Measurements from ENCODE around the gene COL11A1.

The COL11A1 gene

GRCh38 chr1:102977292-102977691 is 131.0 kb downstream of the COL11A1 start:
- no peak overlapping the region for H3K23ac ChIP-seq (ENCODE audit: low read length)
- H3K4ac ChIP-seq (ENCODE audit: low read depth, low read length) = no peak overlapping the region
- no peak overlapping the region for H2BK120ac ChIP-seq (ENCODE audit: insufficient read depth, low read length, poor library complexity)
- no peaks in the 10 kb centered on the region for H3K9me3 ChIP-seq (ENCODE audit: insufficient read depth, low read depth, low read length)
- no peaks in the 10 kb centered on the region for H3K27me3 ChIP-seq (ENCODE audit: insufficient read depth, low read length)
- H2AK5ac ChIP-seq (ENCODE audit: low read length) = no peak overlapping the region
- no peak overlapping the region for H2BK5ac ChIP-seq (ENCODE audit: low read depth, low read length, poor library complexity)
- no peaks in the 10 kb centered on the region for H3K4me1 ChIP-seq (ENCODE audit: control insufficient read depth in 1 of 2, insufficient read depth in 2 of 2, low read length in 2 of 2)
- H3K36me3 ChIP-seq (ENCODE audit: control insufficient read depth in 1 of 2, insufficient read depth in 2 of 2, low read length in 2 of 2) = no peaks in the 10 kb centered on the region
- H4K12ac ChIP-seq (ENCODE audit: low read depth, low read length) = no peak overlapping the region
- no peak overlapping the region for H3K4me3 ChIP-seq (ENCODE audit: low read depth, low read length)
- no peak overlapping the region for H3K4me2 ChIP-seq (ENCODE audit: low read length)
- no peak overlapping the region for H3K27ac ChIP-seq (ENCODE audit: low read depth, low read length)
- no peak overlapping the region for H2AFZ ChIP-seq (ENCODE audit: insufficient read depth, low read length, poor library complexity)
- H3K14ac ChIP-seq (ENCODE audit: low read length) = no peak overlapping the region
- H4K8ac ChIP-seq (ENCODE audit: low read depth, low read length) = no peak overlapping the region
- no peak for DNase-seq
- H3K79me2 ChIP-seq (ENCODE audit: control insufficient read depth, insufficient read depth, low read length, poor library complexity) = no peaks in the 10 kb centered on the region
- no peak overlapping the region for H4K91ac ChIP-seq (ENCODE audit: low read depth, low read length)
- no peak overlapping the region for H3K18ac ChIP-seq (ENCODE audit: low read length)
- no peak overlapping the region for H3K9ac ChIP-seq (ENCODE audit: low read length)
- H2BK12ac ChIP-seq (ENCODE audit: low read length) = no peak overlapping the region
- H3K79me1 ChIP-seq (ENCODE audit: low read length) = no peaks in the 10 kb centered on the region

GRCh38 chr1:102970496-102971078 is 137.7 kb downstream of the COL11A1 start:
- peak; percentile 6 to 91 for DNase-seq
- Histone ChIP-seq H3K27me3 (ENCODE audit: insufficient read depth, low read length) (no peaks in the 10 kb centered on the region), H3K36me3 (ENCODE audit: control insufficient read depth in 1 of 2, insufficient read depth in 2 of 2, low read length in 2 of 2) (no peaks in the 10 kb centered on the region), H2AFZ (ENCODE audit: insufficient read depth, low read length, poor library complexity) (no peak overlapping the region), H3K79me1 (ENCODE audit: low read length) (no peaks in the 10 kb centered on the region), H3K4me3 (ENCODE audit: low read depth, low read length) (no peak overlapping the region), H3K23ac (ENCODE audit: low read length) (no peak overlapping the region), H3K9ac (ENCODE audit: low read length) (no peak overlapping the region), H3K4ac (ENCODE audit: low read depth, low read length) (no peak overlapping the region), H3K14ac (ENCODE audit: low read length) (no peak overlapping the region), H4K91ac (ENCODE audit: low read depth, low read length) (no peak overlapping the region), H3K18ac (ENCODE audit: low read length) (no peak overlapping the region), H2AK5ac (ENCODE audit: low read length) (no peak overlapping the region), H2BK120ac (ENCODE audit: insufficient read depth, low read length, poor library complexity) (no peak overlapping the region), H3K9me3 (ENCODE audit: insufficient read depth, low read depth, low read length) (no peaks in the 10 kb centered on the region), H3K79me2 (ENCODE audit: control insufficient read depth, insufficient read depth, low read length, poor library complexity) (no peaks in the 10 kb centered on the region), H2BK5ac (ENCODE audit: low read depth, low read length, poor library complexity) (no peak overlapping the region), H2BK12ac (ENCODE audit: low read length) (no peak overlapping the region), H3K4me2 (ENCODE audit: low read length) (no peak overlapping the region), H3K4me1 (ENCODE audit: control insufficient read depth in 1 of 2, insufficient read depth in 2 of 2, low read length in 2 of 2) (no peaks in the 10 kb centered on the region), H3K27ac (ENCODE audit: low read depth, low read length) (no peak overlapping the region), H4K8ac (ENCODE audit: low read depth, low read length) (no peak overlapping the region), H4K12ac (ENCODE audit: low read depth, low read length) (no peak overlapping the region)
- no CpG with 5 or more reads among the region's 17 CpGs for WGBS (ENCODE audit: extremely low coverage, insufficient coverage, insufficient read length)

- Histone ChIP-seq H3K4me3 (ENCODE audit: low read depth, low read length) (no peak overlapping the region), H2BK120ac (ENCODE audit: insufficient read depth, low read length, poor library complexity) (no peak overlapping the region), H3K4me2 (ENCODE audit: low read length) (no peak overlapping the region), H3K36me3 (ENCODE audit: control insufficient read depth in 1 of 2, insufficient read depth in 2 of 2, low read length in 2 of 2) (no peaks in the 10 kb centered on the region), H4K8ac (ENCODE audit: low read depth, low read length) (no peak overlapping the region), H3K4me1 (ENCODE audit: control insufficient read depth in 1 of 2, insufficient read depth in 2 of 2, low read length in 2 of 2) (no peaks in the 10 kb centered on the region), H3K4ac (ENCODE audit: low read depth, low read length) (no peak overlapping the region), H4K12ac (ENCODE audit: low read depth, low read length) (no peak overlapping the region), H3K79me2 (ENCODE audit: control insufficient read depth, insufficient read depth, low read length, poor library complexity) (no peaks in the 10 kb centered on the region), H2BK12ac (ENCODE audit: low read length) (no peak overlapping the region), H2BK5ac (ENCODE audit: low read depth, low read length, poor library complexity) (no peak overlapping the region), H4K91ac (ENCODE audit: low read depth, low read length) (no peak overlapping the region), H3K23ac (ENCODE audit: low read length) (no peak overlapping the region), H3K27ac (ENCODE audit: low read depth, low read length) (no peak overlapping the region), H3K79me1 (ENCODE audit: low read length) (no peaks in the 10 kb centered on the region), H2AFZ (ENCODE audit: insufficient read depth, low read length, poor library complexity) (no peak overlapping the region), H2AK5ac (ENCODE audit: low read length) (no peak overlapping the region), H3K14ac (ENCODE audit: low read length) (no peak overlapping the region), H3K27me3 (ENCODE audit: insufficient read depth, low read length) (no peaks in the 10 kb centered on the region), H3K18ac (ENCODE audit: low read length) (no peak overlapping the region), H3K9me3 (ENCODE audit: insufficient read depth, low read depth, low read length) (no peaks in the 10 kb centered on the region), H3K9ac (ENCODE audit: low read length) (no peak overlapping the region)
- no CpG with 5 or more reads among the region's 1 CpG for WGBS (ENCODE audit: extremely low coverage, insufficient coverage, insufficient read length)
- DNase-seq = no peak
These were observed 140.5 kb downstream of the COL11A1 start for GRCh38 chr1:102967786-102968185.

- Histone ChIP-seq H2BK120ac (ENCODE audit: insufficient read depth, low read length, poor library complexity) (no peak overlapping the region), H3K4me2 (ENCODE audit: low read length) (no peak overlapping the region), H2BK12ac (ENCODE audit: low read length) (no peak overlapping the region), H4K12ac (ENCODE audit: low read depth, low read length) (no peak overlapping the region), H3K14ac (ENCODE audit: low read length) (no peak overlapping the region), H3K9ac (ENCODE audit: low read length) (no peak overlapping the region), H3K27me3 (ENCODE audit: insufficient read depth, low read length) (no peaks in the 10 kb centered on the region), H3K9me3 (ENCODE audit: insufficient read depth, low read depth, low read length) (no peaks in the 10 kb centered on the region), H4K8ac (ENCODE audit: low read depth, low read length) (no peak overlapping the region), H3K4me3 (ENCODE audit: low read depth, low read length) (no peak overlapping the region), H3K79me2 (ENCODE audit: control insufficient read depth, insufficient read depth, low read length, poor library complexity) (no peaks in the 10 kb centered on the region), H3K4ac (ENCODE audit: low read depth, low read length) (no peak overlapping the region), H3K79me1 (ENCODE audit: low read length) (no peaks in the 10 kb centered on the region), H3K18ac (ENCODE audit: low read length) (no peak overlapping the region), H2AK5ac (ENCODE audit: low read length) (no peak overlapping the region), H3K4me1 (ENCODE audit: control insufficient read depth in 1 of 2, insufficient read depth in 2 of 2, low read length in 2 of 2) (no peaks in the 10 kb centered on the region), H3K23ac (ENCODE audit: low read length) (no peak overlapping the region), H2AFZ (ENCODE audit: insufficient read depth, low read length, poor library complexity) (no peak overlapping the region), H3K36me3 (ENCODE audit: control insufficient read depth in 1 of 2, insufficient read depth in 2 of 2, low read length in 2 of 2) (peaks cover 1 to 2% of the 10 kb centered on the region in 2 experiments), H4K91ac (ENCODE audit: low read depth, low read length) (no peak overlapping the region), H2BK5ac (ENCODE audit: low read depth, low read length, poor library complexity) (no peak overlapping the region), H3K27ac (ENCODE audit: low read depth, low read length) (no peak overlapping the region)
- WGBS (ENCODE audit: extremely low coverage, insufficient coverage, insufficient read length) = no CpG with 5 or more reads among the region's 2 CpGs
- no peak for DNase-seq
These were observed 146.8 kb downstream of the COL11A1 start for GRCh38 chr1:102961549-102961948.

Measured in trophoblast cell (in vitro differentiated cells and primary cell).